Dendritic cell treated with granulocyte-macrophage colony-stimulating factor and Interleukin-4, amounts not matched to agents 40 ng/mL and 50 ng/mL, for 4 days (primary cell): ENCODE results near the gene ZBTB32.
"Not testable (repeated sequence)": the region's sequence is repeated elsewhere in the genome, so short reads cannot be mapped to it uniquely, and the experiment has no call there.

Experiments
- H3K27ac Mint-ChIP-seq: one replicate; pipeline ENCODE4 v1.8.0; 2022; ENCODE audit warnings: mild to moderate bottlenecking, mixed read lengths
- H3K27me3 Mint-ChIP-seq: one replicate; pipeline ENCODE4 v1.8.0; 2022; ENCODE audit warnings: mild to moderate bottlenecking, mixed read lengths
- H3K36me3 Mint-ChIP-seq: one replicate; pipeline ENCODE4 v1.8.0; 2022; ENCODE audit warnings: low read depth, mixed read lengths
- H3K4me1 Mint-ChIP-seq: one replicate; pipeline ENCODE4 v1.8.0; 2022; ENCODE audit warnings: low read depth, mixed read lengths
- H3K4me3 Mint-ChIP-seq: one replicate; pipeline ENCODE4 v1.8.0; 2022; ENCODE audit warnings: mild to moderate bottlenecking, moderate library complexity, mixed read lengths
- H3K9me3 Mint-ChIP-seq: one replicate; pipeline ENCODE4 v1.8.0; 2022; ENCODE audit warnings: mixed read lengths
- intact Hi-C: fragments of 100-400 bp; cut with micrococcal nuclease; formaldehyde crosslinking; loops from one replicate; pipeline ENCODE4 v1.15.0; 2022

Gene ZBTB32

GRCh38 chr19:35720648-35721047 lies 16.3 kb downstream of the ZBTB32 start:
- intact Hi-C loops: no loop called here
- no peak overlapping the region for H3K4me3 Mint-ChIP-seq
- no peaks in the 10 kb centered on the region for H3K9me3 Mint-ChIP-seq
- peak overlapping the region; percentile 24 for H3K27ac Mint-ChIP-seq
- peaks cover 42% of the 10 kb centered on the region for H3K4me1 Mint-ChIP-seq
- peaks cover 72% of the 10 kb centered on the region for H3K36me3 Mint-ChIP-seq
- peaks cover 1% of the 10 kb centered on the region for H3K27me3 Mint-ChIP-seq

GRCh38 chr19:35721374-35721773 lies 17.0 kb downstream of the ZBTB32 start:
- H3K4me1 Mint-ChIP-seq: peaks cover 35% of the 10 kb centered on the region
- H3K4me3 Mint-ChIP-seq: no peak overlapping the region
- intact Hi-C loops: no loop called here
- H3K27me3 Mint-ChIP-seq: no peaks in the 10 kb centered on the region
- peak overlapping the region; percentile 24 for H3K27ac Mint-ChIP-seq
- H3K9me3 Mint-ChIP-seq: no peaks in the 10 kb centered on the region
- H3K36me3 Mint-ChIP-seq: peaks cover 77% of the 10 kb centered on the region

GRCh38 chr19:35722461-35722860 lies 18.1 kb downstream of the ZBTB32 start:
- no peak overlapping the region for H3K27ac Mint-ChIP-seq
- no peak overlapping the region for H3K4me3 Mint-ChIP-seq
- no peaks in the 10 kb centered on the region for H3K9me3 Mint-ChIP-seq
- no peaks in the 10 kb centered on the region for H3K27me3 Mint-ChIP-seq
- intact Hi-C loops: no loop called here
- H3K36me3 Mint-ChIP-seq: peaks cover 83% of the 10 kb centered on the region
- H3K4me1 Mint-ChIP-seq: peaks cover 30% of the 10 kb centered on the region

- Mint-ChIP-seq H3K9me3 (no peaks in the 10 kb centered on the region), H3K36me3 (peaks cover 87% of the 10 kb centered on the region), H3K4me3 (no peak overlapping the region), H3K27me3 (no peaks in the 10 kb centered on the region), H3K27ac (no peak overlapping the region), H3K4me1 (peaks cover 30% of the 10 kb centered on the region)
- intact Hi-C loops: no loop called here
Observed at GRCh38 chr19:35722897-35723296, 18.5 kb downstream of the ZBTB32 start.

GRCh38 chr19:35723671-35724070 lies 19.3 kb downstream of the ZBTB32 start:
- Mint-ChIP-seq H3K27me3 (no peaks in the 10 kb centered on the region), H3K4me1 (peaks cover 30% of the 10 kb centered on the region), H3K4me3 (no peak overlapping the region), H3K27ac (no peak overlapping the region), H3K9me3 (no peaks in the 10 kb centered on the region), H3K36me3 (peaks cover 95% of the 10 kb centered on the region)
- intact Hi-C loops: no loop called here

- H3K27me3 Mint-ChIP-seq, intact Hi-C loops, H3K9me3 Mint-ChIP-seq, H3K4me3 Mint-ChIP-seq, H3K27ac Mint-ChIP-seq: not testable (repeated sequence)
- Mint-ChIP-seq H3K4me1 (peaks cover 25% of the 10 kb centered on the region), H3K36me3 (peaks cover 100% of the 10 kb centered on the region)
Observed at GRCh38 chr19:35724132-35724531, 19.8 kb downstream of the ZBTB32 start.

GRCh38 chr19:35724560-35724959 lies 20.2 kb downstream of the ZBTB32 start:
- Mint-ChIP-seq H3K4me1 (peaks cover 21% of the 10 kb centered on the region), H3K27ac (no peak overlapping the region), H3K9me3 (no peaks in the 10 kb centered on the region), H3K36me3 (peaks cover 100% of the 10 kb centered on the region), H3K4me3 (no peak overlapping the region), H3K27me3 (no peaks in the 10 kb centered on the region)
- intact Hi-C loops: no loop called here

GRCh38 chr19:35725216-35725861 lies 21.0 kb downstream of the ZBTB32 start:
- no peaks in the 10 kb centered on the region for H3K9me3 Mint-ChIP-seq
- H3K36me3 Mint-ChIP-seq: peaks cover 100% of the 10 kb centered on the region

GRCh38 chr19:35727053-35727955 lies 22.9 kb downstream of the ZBTB32 start:
- intact Hi-C loops: no loop called here
- Mint-ChIP-seq H3K36me3 (peaks cover 100% of the 10 kb centered on the region), H3K27me3 (no peaks in the 10 kb centered on the region)

More at GRCh38 chr19:35725216-35725861, 21.0 kb downstream of the ZBTB32 start:
- Mint-ChIP-seq H3K4me1 (peaks cover 15% of the 10 kb centered on the region), H3K27me3 (no peaks in the 10 kb centered on the region), H3K4me3 (no peak overlapping the region), H3K27ac (no peak overlapping the region)
- intact Hi-C loops: no loop called here

GRCh38 chr19:35727956-35728706 lies 23.8 kb downstream of the ZBTB32 start:
- no peaks in the 10 kb centered on the region for H3K27me3 Mint-ChIP-seq
- H3K4me3 Mint-ChIP-seq: no peak overlapping the region
- H3K36me3 Mint-ChIP-seq: peaks cover 100% of the 10 kb centered on the region

More at GRCh38 chr19:35727053-35727955, 22.9 kb downstream of the ZBTB32 start:
- Mint-ChIP-seq H3K27ac (no peak overlapping the region), H3K4me3 (no peak overlapping the region), H3K4me1 (no peaks in the 10 kb centered on the region), H3K9me3 (no peaks in the 10 kb centered on the region)

GRCh38 chr19:35729021-35729420 lies 24.7 kb downstream of the ZBTB32 start:
- Mint-ChIP-seq H3K4me1 (no peaks in the 10 kb centered on the region), H3K4me3 (no peak overlapping the region), H3K27me3 (no peaks in the 10 kb centered on the region), H3K9me3 (no peaks in the 10 kb centered on the region), H3K36me3 (peaks cover 100% of the 10 kb centered on the region), H3K27ac (no peak overlapping the region)
- intact Hi-C loops: no loop called here

More at GRCh38 chr19:35727956-35728706, 23.8 kb downstream of the ZBTB32 start:
- H3K27ac Mint-ChIP-seq: no peak overlapping the region
- H3K4me1 Mint-ChIP-seq: no peaks in the 10 kb centered on the region
- H3K9me3 Mint-ChIP-seq: no peaks in the 10 kb centered on the region
- intact Hi-C loops: no loop called here

GRCh38 chr19:35729763-35730162 lies 25.4 kb downstream of the ZBTB32 start:
- Mint-ChIP-seq H3K4me3 (no peak overlapping the region), H3K27me3 (no peaks in the 10 kb centered on the region), H3K9me3 (no peaks in the 10 kb centered on the region), H3K4me1 (peaks cover 6% of the 10 kb centered on the region), H3K27ac (no peak overlapping the region), H3K36me3 (peaks cover 100% of the 10 kb centered on the region)
- intact Hi-C loops: no loop called here

GRCh38 chr19:35730326-35730725 lies 26.0 kb downstream of the ZBTB32 start:
- Mint-ChIP-seq H3K27me3 (no peaks in the 10 kb centered on the region), H3K4me1 (peaks cover 6% of the 10 kb centered on the region), H3K27ac (no peak overlapping the region), H3K4me3 (no peak overlapping the region), H3K36me3 (peaks cover 100% of the 10 kb centered on the region), H3K9me3 (no peaks in the 10 kb centered on the region)
- intact Hi-C loops: no loop called here

GRCh38 chr19:35731353-35731752 lies 27.0 kb downstream of the ZBTB32 start:
- no peaks in the 10 kb centered on the region for H3K9me3 Mint-ChIP-seq
- H3K4me1 Mint-ChIP-seq: peaks cover 6% of the 10 kb centered on the region
- no peaks in the 10 kb centered on the region for H3K27me3 Mint-ChIP-seq
- H3K4me3 Mint-ChIP-seq: no peak overlapping the region
- H3K36me3 Mint-ChIP-seq: peaks cover 100% of the 10 kb centered on the region
- intact Hi-C loops: no loop called here
- H3K27ac Mint-ChIP-seq: peak overlapping the region; percentile 7
